Measurements from ENCODE around the gene TMA7. TPM values are rescaled to one million over a fixed set of nuclear protein-coding genes. Genes with fewer than 3 reads are reported as not detected.

Gene TMA7
- total and polyA plus RNA-seq, 4 donors: 75.2 to 241 (median 113) TPM

- peak in 1 of 2 donors; percentile 40 for TF ChIP-seq RXRA (IDR thresholded peaks at IDR 0.05)
- TF ChIP-seq HNF4A (conservative IDR thresholded peaks at IDR 0.05): peak in 1 of 2 donors; percentile 27
- TF ChIP-seq FOXA1 (IDR thresholded peaks at IDR 0.05): no peak
- TF ChIP-seq SP1 (IDR thresholded peaks at IDR 0.05): peak; percentile 15
- WGBS: 65% methylated on average over 14 of the region's 14 CpGs
- Histone ChIP-seq H3K4me1 (ENCODE audit: control insufficient read depth in 4 of 4, insufficient read depth in 4 of 4, low read length in 3 of 4) (peaks cover 15 to 44% (median 28%) of the 10 kb centered on the region in 4 donors), H3K4me3 (ENCODE audit: low read depth in 1 of 3, low read length in 3 of 3) (no peak overlapping the region), H3K36me3 (ENCODE audit: control insufficient read depth in 4 of 4, insufficient read depth in 3 of 4, low read depth in 1 of 4, low read length in 3 of 4) (peaks cover 9 to 47% (median 24%) of the 10 kb centered on the region in 4 donors), H3K27me3 (ENCODE audit: control insufficient read depth in 4 of 4, insufficient read depth in 4 of 4, low read length in 3 of 4) (no peaks in the 10 kb centered on the region), H3K27ac (ENCODE audit: low read depth in 1 of 2, low read length in 2 of 2) (no peak overlapping the region), H3K9ac (ENCODE audit: low read depth in 1 of 2, low read length in 2 of 2) (no peak overlapping the region), H3K9me3 (ENCODE audit: control insufficient read depth in 4 of 4, low read length in 3 of 4) (no peaks in the 10 kb centered on the region)
- no peak for DNase-seq (ENCODE audit: low spot score)
These were observed 19.5 kb upstream of the TMA7 start for GRCh38 chr3:48420561-48420960.

DNA sequence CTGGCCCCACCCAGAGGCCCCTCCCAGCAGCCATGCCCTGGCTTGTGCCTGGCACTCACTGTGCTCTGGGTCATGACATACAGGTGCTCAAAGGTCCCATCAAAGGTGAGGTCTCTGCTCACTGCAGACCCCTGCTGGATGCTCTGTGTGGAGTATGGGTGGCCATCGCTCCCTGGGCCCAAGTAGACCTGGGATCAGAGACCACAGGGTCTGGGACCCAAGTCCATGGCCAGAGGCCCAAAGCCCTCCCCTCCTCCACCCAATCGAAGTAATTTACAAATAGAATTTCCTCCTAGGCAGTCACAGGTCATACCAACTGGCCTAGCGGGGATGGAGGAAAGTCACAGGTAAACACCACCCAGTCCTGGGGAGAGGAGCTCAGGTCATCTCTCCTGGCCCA lies 17.8 kb upstream of the TMA7 start:
- no peak for TF ChIP-seq RXRA (IDR thresholded peaks at IDR 0.05)
- TF ChIP-seq HNF4A (conservative IDR thresholded peaks at IDR 0.05): peak in 1 of 2 donors; percentile 49
- Histone ChIP-seq H3K27ac (ENCODE audit: low read depth in 1 of 2, low read length in 2 of 2) (no peak overlapping the region), H3K4me3 (ENCODE audit: low read depth in 1 of 3, low read length in 3 of 3) (no peak overlapping the region), H3K9ac (ENCODE audit: low read depth in 1 of 2, low read length in 2 of 2) (no peak overlapping the region), H3K9me3 (ENCODE audit: control insufficient read depth in 4 of 4, low read length in 3 of 4) (no peaks in the 10 kb centered on the region), H3K4me1 (ENCODE audit: control insufficient read depth in 4 of 4, insufficient read depth in 4 of 4, low read length in 3 of 4) (peaks cover 26 to 61% (median 45%) of the 10 kb centered on the region in 4 donors), H3K27me3 (ENCODE audit: control insufficient read depth in 4 of 4, insufficient read depth in 4 of 4, low read length in 3 of 4) (no peaks in the 10 kb centered on the region), H3K36me3 (ENCODE audit: control insufficient read depth in 4 of 4, insufficient read depth in 3 of 4, low read depth in 1 of 4, low read length in 3 of 4) (peaks cover 0 to 30% (median 17%) of the 10 kb centered on the region in 4 donors)
- 61% methylated on average over 3 of the region's 3 CpGs for WGBS
- DNase-seq (ENCODE audit: low spot score): no peak

GRCh38 chr3:48422681-48423080 lies 17.4 kb upstream of the TMA7 start:
- DNase-seq (ENCODE audit: low spot score): no peak
- peaks cover 27 to 65% (median 49%) of the 10 kb centered on the region in 4 donors for H3K4me1 ChIP-seq (ENCODE audit: control insufficient read depth in 4 of 4, insufficient read depth in 4 of 4, low read length in 3 of 4)

GRCh38 chr3:48423241-48423882 lies 16.7 kb upstream of the TMA7 start:
- WGBS: 76% methylated on average over 25 of the region's 25 CpGs
- peaks cover 27 to 72% (median 53%) of the 10 kb centered on the region in 4 donors for H3K4me1 ChIP-seq (ENCODE audit: control insufficient read depth in 4 of 4, insufficient read depth in 4 of 4, low read length in 3 of 4)
- peak overlapping the region in 1 of 2 donors; percentile 18 for H3K27ac ChIP-seq (ENCODE audit: low read depth in 1 of 2, low read length in 2 of 2)
- DNase-seq (ENCODE audit: low spot score): no peak
- H3K27me3 ChIP-seq (ENCODE audit: control insufficient read depth in 4 of 4, insufficient read depth in 4 of 4, low read length in 3 of 4): no peaks in the 10 kb centered on the region
- H3K9ac ChIP-seq (ENCODE audit: low read depth in 1 of 2, low read length in 2 of 2): no peak overlapping the region
- H3K36me3 ChIP-seq (ENCODE audit: control insufficient read depth in 4 of 4, insufficient read depth in 3 of 4, low read depth in 1 of 4, low read length in 3 of 4): peaks cover 0 to 19% (median 11%) of the 10 kb centered on the region in 4 donors
- no peaks in the 10 kb centered on the region for H3K9me3 ChIP-seq (ENCODE audit: control insufficient read depth in 4 of 4, low read length in 3 of 4)
- no peak overlapping the region for H3K4me3 ChIP-seq (ENCODE audit: low read depth in 1 of 3, low read length in 3 of 3)
- TF ChIP-seq EGR1 (IDR thresholded peaks at IDR 0.05; ENCODE audit: low read depth in 2 of 2) (no peak), JUND (IDR thresholded peaks at IDR 0.05) (no peak), HNF4A (conservative IDR thresholded peaks at IDR 0.05) (no peak), RAD21 (IDR thresholded peaks at IDR 0.05) (no peak), HNF4G (IDR thresholded peaks at IDR 0.05) (no peak), RXRA (IDR thresholded peaks at IDR 0.05) (no peak), GABPA (IDR thresholded peaks at IDR 0.05 in 1 of 2, conservative IDR thresholded peaks at IDR 0.05 in 1 of 2) (no peak), YY1 (IDR thresholded peaks at IDR 0.05) (no peak), FOXA2 (IDR thresholded peaks at IDR 0.05) (no peak)
- TF ChIP-seq, protein P1, sequence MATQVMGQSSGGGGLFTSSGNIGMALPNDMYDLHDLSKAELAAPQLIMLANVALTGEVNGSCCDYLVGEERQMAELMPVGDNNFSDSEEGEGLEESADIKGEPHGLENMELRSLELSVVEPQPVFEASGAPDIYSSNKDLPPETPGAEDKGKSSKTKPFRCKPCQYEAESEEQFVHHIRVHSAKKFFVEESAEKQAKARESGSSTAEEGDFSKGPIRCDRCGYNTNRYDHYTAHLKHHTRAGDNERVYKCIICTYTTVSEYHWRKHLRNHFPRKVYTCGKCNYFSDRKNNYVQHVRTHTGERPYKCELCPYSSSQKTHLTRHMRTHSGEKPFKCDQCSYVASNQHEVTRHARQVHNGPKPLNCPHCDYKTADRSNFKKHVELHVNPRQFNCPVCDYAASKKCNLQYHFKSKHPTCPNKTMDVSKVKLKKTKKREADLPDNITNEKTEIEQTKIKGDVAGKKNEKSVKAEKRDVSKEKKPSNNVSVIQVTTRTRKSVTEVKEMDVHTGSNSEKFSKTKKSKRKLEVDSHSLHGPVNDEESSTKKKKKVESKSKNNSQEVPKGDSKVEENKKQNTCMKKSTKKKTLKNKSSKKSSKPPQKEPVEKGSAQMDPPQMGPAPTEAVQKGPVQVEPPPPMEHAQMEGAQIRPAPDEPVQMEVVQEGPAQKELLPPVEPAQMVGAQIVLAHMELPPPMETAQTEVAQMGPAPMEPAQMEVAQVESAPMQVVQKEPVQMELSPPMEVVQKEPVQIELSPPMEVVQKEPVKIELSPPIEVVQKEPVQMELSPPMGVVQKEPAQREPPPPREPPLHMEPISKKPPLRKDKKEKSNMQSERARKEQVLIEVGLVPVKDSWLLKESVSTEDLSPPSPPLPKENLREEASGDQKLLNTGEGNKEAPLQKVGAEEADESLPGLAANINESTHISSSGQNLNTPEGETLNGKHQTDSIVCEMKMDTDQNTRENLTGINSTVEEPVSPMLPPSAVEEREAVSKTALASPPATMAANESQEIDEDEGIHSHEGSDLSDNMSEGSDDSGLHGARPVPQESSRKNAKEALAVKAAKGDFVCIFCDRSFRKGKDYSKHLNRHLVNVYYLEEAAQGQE (IDR thresholded peaks at IDR 0.05): no peak
- TF ChIP-seq, protein P2, sequence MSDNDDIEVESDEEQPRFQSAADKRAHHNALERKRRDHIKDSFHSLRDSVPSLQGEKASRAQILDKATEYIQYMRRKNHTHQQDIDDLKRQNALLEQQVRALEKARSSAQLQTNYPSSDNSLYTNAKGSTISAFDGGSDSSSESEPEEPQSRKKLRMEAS (IDR thresholded peaks at IDR 0.05): no peak
- TF ChIP-seq, protein P3, sequence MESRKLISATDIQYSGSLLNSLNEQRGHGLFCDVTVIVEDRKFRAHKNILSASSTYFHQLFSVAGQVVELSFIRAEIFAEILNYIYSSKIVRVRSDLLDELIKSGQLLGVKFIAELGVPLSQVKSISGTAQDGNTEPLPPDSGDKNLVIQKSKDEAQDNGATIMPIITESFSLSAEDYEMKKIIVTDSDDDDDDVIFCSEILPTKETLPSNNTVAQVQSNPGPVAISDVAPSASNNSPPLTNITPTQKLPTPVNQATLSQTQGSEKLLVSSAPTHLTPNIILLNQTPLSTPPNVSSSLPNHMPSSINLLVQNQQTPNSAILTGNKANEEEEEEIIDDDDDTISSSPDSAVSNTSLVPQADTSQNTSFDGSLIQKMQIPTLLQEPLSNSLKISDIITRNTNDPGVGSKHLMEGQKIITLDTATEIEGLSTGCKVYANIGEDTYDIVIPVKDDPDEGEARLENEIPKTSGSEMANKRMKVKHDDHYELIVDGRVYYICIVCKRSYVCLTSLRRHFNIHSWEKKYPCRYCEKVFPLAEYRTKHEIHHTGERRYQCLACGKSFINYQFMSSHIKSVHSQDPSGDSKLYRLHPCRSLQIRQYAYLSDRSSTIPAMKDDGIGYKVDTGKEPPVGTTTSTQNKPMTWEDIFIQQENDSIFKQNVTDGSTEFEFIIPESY (IDR thresholded peaks at IDR 0.05): no peak
- TF ChIP-seq, protein P4, sequence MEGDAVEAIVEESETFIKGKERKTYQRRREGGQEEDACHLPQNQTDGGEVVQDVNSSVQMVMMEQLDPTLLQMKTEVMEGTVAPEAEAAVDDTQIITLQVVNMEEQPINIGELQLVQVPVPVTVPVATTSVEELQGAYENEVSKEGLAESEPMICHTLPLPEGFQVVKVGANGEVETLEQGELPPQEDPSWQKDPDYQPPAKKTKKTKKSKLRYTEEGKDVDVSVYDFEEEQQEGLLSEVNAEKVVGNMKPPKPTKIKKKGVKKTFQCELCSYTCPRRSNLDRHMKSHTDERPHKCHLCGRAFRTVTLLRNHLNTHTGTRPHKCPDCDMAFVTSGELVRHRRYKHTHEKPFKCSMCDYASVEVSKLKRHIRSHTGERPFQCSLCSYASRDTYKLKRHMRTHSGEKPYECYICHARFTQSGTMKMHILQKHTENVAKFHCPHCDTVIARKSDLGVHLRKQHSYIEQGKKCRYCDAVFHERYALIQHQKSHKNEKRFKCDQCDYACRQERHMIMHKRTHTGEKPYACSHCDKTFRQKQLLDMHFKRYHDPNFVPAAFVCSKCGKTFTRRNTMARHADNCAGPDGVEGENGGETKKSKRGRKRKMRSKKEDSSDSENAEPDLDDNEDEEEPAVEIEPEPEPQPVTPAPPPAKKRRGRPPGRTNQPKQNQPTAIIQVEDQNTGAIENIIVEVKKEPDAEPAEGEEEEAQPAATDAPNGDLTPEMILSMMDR (IDR thresholded peaks at IDR 0.05; ENCODE audit: low read depth, low read length, missing input control): no peak

More at GRCh38 chr3:48422681-48423080, 17.4 kb upstream of the TMA7 start:
- no peak overlapping the region for H3K27ac ChIP-seq (ENCODE audit: low read depth in 1 of 2, low read length in 2 of 2)
- H3K4me3 ChIP-seq (ENCODE audit: low read depth in 1 of 3, low read length in 3 of 3): no peak overlapping the region
- WGBS: 86% methylated on average over 8 of the region's 8 CpGs
- H3K36me3 ChIP-seq (ENCODE audit: control insufficient read depth in 4 of 4, insufficient read depth in 3 of 4, low read depth in 1 of 4, low read length in 3 of 4): peaks cover 0 to 26% (median 15%) of the 10 kb centered on the region in 4 donors
- H3K9me3 ChIP-seq (ENCODE audit: control insufficient read depth in 4 of 4, low read length in 3 of 4): no peaks in the 10 kb centered on the region
- H3K9ac ChIP-seq (ENCODE audit: low read depth in 1 of 2, low read length in 2 of 2): no peak overlapping the region
- TF ChIP-seq NR2F2 (IDR thresholded peaks at IDR 0.05): no peak
- no peak for TF ChIP-seq JUND (IDR thresholded peaks at IDR 0.05)
- no peaks in the 10 kb centered on the region for H3K27me3 ChIP-seq (ENCODE audit: control insufficient read depth in 4 of 4, insufficient read depth in 4 of 4, low read length in 3 of 4)

Data from liver (tissue), 9 donors.